MCF 10A (cell line): Measurements from ENCODE around the gene THADA. TPM values are rescaled to one million over a fixed set of nuclear protein-coding genes. Genes with fewer than 3 reads are reported as not detected.

Source experiments
- BruUV-seq: library from RNA; stranded (reverse); fragments of 400-500 nt; replicated peaks from 2 replicates; lab custom pipeline; 2021; lab: Mats Ljungman, UMichigan
- CTCF ChIA-PET: fragments of 300-600 bp; sonication (Branson Sonifier 250); formaldehyde crosslinking; extraction: SDS; loops from one replicate; lab custom pipeline; 2021; ENCODE audit warnings: antibody characterized with exemption, inconsistent platforms; lab: Yijun Ruan, JAX
- POLR2A ChIA-PET: fragments of 300-600, 350-650 bp; sonication (Branson Sonifier 250); formaldehyde crosslinking; extraction: SDS; loops from one replicate; lab custom pipeline; 2020; ENCODE audit warnings: antibody characterized with exemption, inconsistent platforms; lab: Yijun Ruan, JAX
- DNase-seq: peaks from one replicate; pipeline ENCODE4 v3.0.0-alpha.2; 2018; ENCODE audit not compliant: unreplicated experiment
- H3K27ac Mint-ChIP-seq: one replicate; pipeline ENCODE4 v1.8.0; 2022; ENCODE audit warnings: mild to moderate bottlenecking, low read depth, mixed read lengths; ENCODE audit not compliant: unreplicated experiment
- H3K27me3 Mint-ChIP-seq: one replicate; pipeline ENCODE4 v1.8.0; 2022; ENCODE audit warnings: mixed read lengths; ENCODE audit not compliant: insufficient read depth, unreplicated experiment
- H3K36me3 Mint-ChIP-seq: one replicate; pipeline ENCODE4 v1.8.0; 2022; ENCODE audit warnings: mild to moderate bottlenecking, moderate library complexity, mixed read lengths; ENCODE audit not compliant: insufficient read depth, unreplicated experiment
- H3K4me1 Mint-ChIP-seq: one replicate; pipeline ENCODE4 v1.8.0; 2022; ENCODE audit warnings: mixed read lengths; ENCODE audit not compliant: insufficient read depth, unreplicated experiment
- H3K4me3 Mint-ChIP-seq: one replicate; pipeline ENCODE4 v1.8.0; 2022; ENCODE audit warnings: mild to moderate bottlenecking, moderate library complexity, mixed read lengths; ENCODE audit not compliant: unreplicated experiment
- H3K9me3 Mint-ChIP-seq: one replicate; pipeline ENCODE4 v1.8.0; 2022; ENCODE audit warnings: mixed read lengths; ENCODE audit not compliant: unreplicated experiment
- intact Hi-C: fragments of 100-400 bp; cut with micrococcal nuclease; formaldehyde crosslinking; loops from 2 replicates; pipeline ENCODE4 v1.14.1; 2022
- total RNA-seq: library from RNA; stranded (reverse); gene quantifications from 2 replicates; pipeline ENCODE4 v1.2.3, GENCODE V29; 2022
- TF ChIP-seq, protein P1 (sequence below): fragments of 200-600 bp; IDR thresholded peaks from one replicate; pipeline ENCODE4 v1.8.0; 2022; ENCODE audit warnings: antibody characterized with exemption, mild to moderate bottlenecking; ENCODE audit not compliant: unreplicated experiment

Gene THADA
- total RNA-seq, 1 experiment from 2014 or later: 49.8 TPM

DNA sequence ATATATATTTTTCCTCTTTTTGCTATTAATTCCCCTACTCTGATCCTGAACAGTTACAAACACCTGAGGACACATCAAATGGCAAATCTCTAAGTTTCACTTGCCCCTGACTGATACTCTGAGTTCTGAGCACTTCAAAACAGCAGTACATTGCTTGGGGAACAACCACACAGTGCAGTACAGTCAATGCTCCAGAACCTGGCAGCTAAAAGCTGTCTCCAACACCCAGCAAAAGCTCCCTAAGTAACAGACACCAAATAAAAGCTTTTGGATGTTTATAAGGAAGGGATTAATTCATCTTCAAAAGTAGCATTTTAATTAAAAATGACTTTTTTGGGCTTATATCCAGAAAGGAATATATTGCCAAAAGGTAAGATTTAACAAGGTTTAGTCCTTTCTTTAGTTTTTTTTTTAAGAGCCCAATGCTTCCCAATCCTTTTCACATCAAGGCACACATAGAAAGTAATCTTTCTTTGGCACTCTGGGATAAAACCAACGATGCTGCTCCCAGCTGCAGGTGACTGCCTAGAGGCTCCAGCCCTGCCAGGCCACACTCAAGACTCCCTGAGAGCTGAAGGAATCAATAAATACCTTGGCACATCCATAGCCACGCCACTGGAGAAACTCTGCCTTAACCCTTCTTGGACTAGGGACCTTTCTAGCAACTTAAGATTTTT, 204.5 kb downstream of the THADA start:
- H3K9me3 Mint-ChIP-seq: no peaks in the 10 kb centered on the region
- no peak for DNase-seq
- no peak overlapping the region for H3K4me3 Mint-ChIP-seq
- ChIA-PET CTCF (no interaction called here), POLR2A (interaction anchor here (0.6 to 0.7 kb wide), 3 partner anchors 40 to 205 kb away, joined by 3 to 5 read pairs (median 3); no protein-coding TSS in a partner anchor)
- BruUV-seq: no TSS peak
- no peak overlapping the region for H3K27ac Mint-ChIP-seq
- H3K4me1 Mint-ChIP-seq: peaks cover 8% of the 10 kb centered on the region
- no peaks in the 10 kb centered on the region for H3K27me3 Mint-ChIP-seq
- TF ChIP-seq, protein P1, sequence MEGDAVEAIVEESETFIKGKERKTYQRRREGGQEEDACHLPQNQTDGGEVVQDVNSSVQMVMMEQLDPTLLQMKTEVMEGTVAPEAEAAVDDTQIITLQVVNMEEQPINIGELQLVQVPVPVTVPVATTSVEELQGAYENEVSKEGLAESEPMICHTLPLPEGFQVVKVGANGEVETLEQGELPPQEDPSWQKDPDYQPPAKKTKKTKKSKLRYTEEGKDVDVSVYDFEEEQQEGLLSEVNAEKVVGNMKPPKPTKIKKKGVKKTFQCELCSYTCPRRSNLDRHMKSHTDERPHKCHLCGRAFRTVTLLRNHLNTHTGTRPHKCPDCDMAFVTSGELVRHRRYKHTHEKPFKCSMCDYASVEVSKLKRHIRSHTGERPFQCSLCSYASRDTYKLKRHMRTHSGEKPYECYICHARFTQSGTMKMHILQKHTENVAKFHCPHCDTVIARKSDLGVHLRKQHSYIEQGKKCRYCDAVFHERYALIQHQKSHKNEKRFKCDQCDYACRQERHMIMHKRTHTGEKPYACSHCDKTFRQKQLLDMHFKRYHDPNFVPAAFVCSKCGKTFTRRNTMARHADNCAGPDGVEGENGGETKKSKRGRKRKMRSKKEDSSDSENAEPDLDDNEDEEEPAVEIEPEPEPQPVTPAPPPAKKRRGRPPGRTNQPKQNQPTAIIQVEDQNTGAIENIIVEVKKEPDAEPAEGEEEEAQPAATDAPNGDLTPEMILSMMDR: no peak
- H3K36me3 Mint-ChIP-seq: peaks cover 18% of the 10 kb centered on the region
- intact Hi-C loops: no loop called here

- Mint-ChIP-seq H3K27ac (no peak overlapping the region), H3K4me1 (peaks cover 8% of the 10 kb centered on the region), H3K27me3 (no peaks in the 10 kb centered on the region), H3K4me3 (no peak overlapping the region), H3K9me3 (no peaks in the 10 kb centered on the region), H3K36me3 (peaks cover 3% of the 10 kb centered on the region)
- DNase-seq: no peak
- ChIA-PET POLR2A (interaction anchor here (0.6 to 1.0 kb wide), 2 partner anchors 14 to 123 kb away, joined by 3 read pairs; no protein-coding TSS in a partner anchor), CTCF (interaction anchor here (0.6 to 1.2 kb wide), 3 partner anchors 11 to 229 kb away, joined by 3 to 5 read pairs (median 5); no protein-coding TSS in a partner anchor)
- TF ChIP-seq, protein P1: no peak
- intact Hi-C loops: no loop called here
- no TSS peak for BruUV-seq
Observed at GRCh38 chr2:43389581-43390466, 206.0 kb downstream of the THADA start.

DNA sequence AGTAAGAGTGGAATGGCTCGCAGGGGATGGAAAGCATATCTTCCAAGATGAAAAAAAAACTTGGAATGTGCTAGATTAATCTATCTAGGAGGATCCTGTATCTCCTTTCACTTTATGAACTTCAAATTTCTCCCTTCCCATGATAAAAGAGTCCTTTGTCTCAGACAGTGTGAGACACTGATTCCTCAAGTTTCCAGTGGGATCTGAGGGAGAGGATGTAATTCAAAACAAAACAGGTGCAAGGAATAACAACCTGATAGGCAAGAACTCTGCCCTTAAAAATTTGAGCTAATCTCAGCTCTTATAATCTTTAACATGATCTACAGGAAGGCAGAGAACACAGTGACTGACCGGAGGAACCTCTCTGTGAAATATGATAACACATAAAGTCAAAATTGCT, 207.5 kb downstream of the THADA start:
- no peak for DNase-seq
- Mint-ChIP-seq H3K36me3 (no peaks in the 10 kb centered on the region), H3K4me1 (peaks cover 8% of the 10 kb centered on the region), H3K4me3 (no peak overlapping the region), H3K27ac (no peak overlapping the region), H3K9me3 (no peaks in the 10 kb centered on the region), H3K27me3 (no peaks in the 10 kb centered on the region)
- ChIA-PET POLR2A (no interaction called here), CTCF (interaction anchor here (0.9 kb wide), 1 partner anchor 96 kb away, joined by 7 read pairs; no protein-coding TSS in a partner anchor)
- intact Hi-C loops: no loop called here
- TF ChIP-seq, protein P1: no peak
- BruUV-seq: no TSS peak
